ENCODE measurements around the gene PTPRD.

Gene PTPRD

DNA sequence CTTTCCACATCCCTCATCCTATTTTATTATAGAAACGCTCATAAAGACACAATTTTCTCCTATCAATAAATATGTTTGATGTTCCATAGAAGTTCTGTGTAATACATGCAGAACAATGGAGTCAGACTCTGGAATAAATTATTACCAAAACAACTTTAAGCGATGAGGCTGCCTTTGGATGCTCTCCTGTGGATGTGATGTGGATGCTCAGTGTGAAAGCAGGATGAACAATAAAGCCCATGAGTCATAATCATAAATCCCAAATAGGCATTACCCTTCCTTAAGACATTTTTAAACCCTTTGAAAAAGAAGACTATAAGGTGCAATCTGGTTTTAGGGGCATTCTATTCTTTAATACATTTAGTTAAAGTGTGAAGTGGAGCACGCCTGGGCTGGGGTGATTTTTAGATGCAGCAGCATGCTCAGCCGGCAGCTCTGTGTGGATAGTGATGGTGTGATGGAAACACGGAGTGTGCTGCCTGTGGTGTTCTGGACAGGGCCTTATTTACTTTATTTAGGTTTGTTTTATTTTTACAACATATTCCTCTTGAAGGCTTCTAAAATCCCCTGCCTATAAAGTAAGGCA, 991.4 kb downstream of the PTPRD start:
- H3K9ac ChIP-seq (ENCODE audit: insufficient read length) = no peak overlapping the region
- no peaks in the 10 kb centered on the region for H3K36me3 ChIP-seq (ENCODE audit: insufficient read depth, low read length)
- no peaks in the 10 kb centered on the region for H3K9me3 ChIP-seq (ENCODE audit: low read depth, low read length)
- no peak overlapping the region for H3K4me3 ChIP-seq
- H3K27ac ChIP-seq = no peak overlapping the region
- DNase-seq (ENCODE audit: low read depth, low spot score) = no peak
- TF ChIP-seq POLR2AphosphoS5 (IDR thresholded peaks at IDR 0.05; ENCODE audit: borderline replicate concordance, low read depth, low read length) = no peak
- no peak for TF ChIP-seq EZH2 (IDR thresholded peaks at IDR 0.05)
- no peak for TF ChIP-seq FOXP2 (optimal IDR thresholded peaks at IDR 0.05; ENCODE audit: control extremely low read depth, extremely low read length, insufficient read depth)

DNA sequence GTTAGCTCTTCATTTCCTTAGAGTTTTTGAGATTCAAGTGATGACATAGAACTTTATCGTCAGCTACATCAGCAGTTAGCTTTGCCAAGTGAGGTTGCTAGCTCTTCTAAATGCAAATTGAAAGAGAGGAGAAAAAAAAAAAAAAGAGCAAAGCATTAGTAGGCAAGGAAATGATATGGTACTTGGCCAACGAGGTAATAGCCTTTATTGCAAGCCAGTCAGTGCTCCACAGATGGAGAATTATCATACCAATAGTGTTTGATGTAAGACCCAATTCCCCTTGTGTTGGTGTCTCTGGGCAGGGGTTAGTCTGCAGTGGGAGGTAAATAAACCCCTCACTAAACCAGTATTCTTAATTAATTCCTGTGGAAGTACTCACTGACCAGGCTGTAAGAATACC, 992.1 kb downstream of the PTPRD start:
- TF ChIP-seq POLR2AphosphoS5 (IDR thresholded peaks at IDR 0.05; ENCODE audit: borderline replicate concordance, low read depth, low read length) = no peak
- no peak for TF ChIP-seq EZH2 (IDR thresholded peaks at IDR 0.05)
- no peak for TF ChIP-seq FOXP2 (optimal IDR thresholded peaks at IDR 0.05; ENCODE audit: control extremely low read depth, extremely low read length, insufficient read depth)
- no peak overlapping the region for H3K27ac ChIP-seq
- DNase-seq (ENCODE audit: low read depth, low spot score) = no peak

DNA sequence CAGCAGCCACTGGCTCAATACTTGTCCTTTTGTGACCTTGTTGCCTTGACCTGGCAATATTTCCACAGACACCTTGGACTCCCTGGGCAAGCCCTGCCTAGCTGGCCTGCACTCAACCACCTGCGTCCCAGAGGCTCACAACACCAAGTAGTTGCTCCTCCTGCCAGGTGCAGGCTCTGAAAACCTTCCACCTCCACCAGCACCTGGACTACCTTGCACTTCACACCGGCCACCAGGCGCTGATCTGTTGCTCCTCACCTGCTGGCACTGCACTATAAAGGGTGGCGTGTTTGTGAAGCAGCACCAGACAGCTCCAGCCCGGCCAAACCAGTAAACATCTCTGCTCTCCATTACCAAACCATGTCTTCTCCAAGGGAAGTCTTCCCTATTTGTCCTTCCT, 997.7 kb downstream of the PTPRD start:
- TF ChIP-seq POLR2AphosphoS5 (IDR thresholded peaks at IDR 0.05; ENCODE audit: borderline replicate concordance, low read depth, low read length) (no peak), FOXP2 (optimal IDR thresholded peaks at IDR 0.05; ENCODE audit: control extremely low read depth, extremely low read length, insufficient read depth) (no peak), EZH2 (IDR thresholded peaks at IDR 0.05) (no peak)
- no peak for DNase-seq (ENCODE audit: low read depth, low spot score)
- H3K36me3 ChIP-seq (ENCODE audit: insufficient read depth, low read length) = no peaks in the 10 kb centered on the region
- H3K27ac ChIP-seq = no peak overlapping the region
- H3K9me3 ChIP-seq (ENCODE audit: low read depth, low read length) = no peaks in the 10 kb centered on the region
- H3K4me3 ChIP-seq = no peak overlapping the region
- H3K9ac ChIP-seq (ENCODE audit: insufficient read length) = no peak overlapping the region

More for the DNA sequence above, 992.1 kb downstream of the PTPRD start:
- H3K9ac ChIP-seq (ENCODE audit: insufficient read length) = no peak overlapping the region
- no peak overlapping the region for H3K4me3 ChIP-seq
- no peaks in the 10 kb centered on the region for H3K36me3 ChIP-seq (ENCODE audit: insufficient read depth, low read length)
- no peaks in the 10 kb centered on the region for H3K9me3 ChIP-seq (ENCODE audit: low read depth, low read length)

DNA sequence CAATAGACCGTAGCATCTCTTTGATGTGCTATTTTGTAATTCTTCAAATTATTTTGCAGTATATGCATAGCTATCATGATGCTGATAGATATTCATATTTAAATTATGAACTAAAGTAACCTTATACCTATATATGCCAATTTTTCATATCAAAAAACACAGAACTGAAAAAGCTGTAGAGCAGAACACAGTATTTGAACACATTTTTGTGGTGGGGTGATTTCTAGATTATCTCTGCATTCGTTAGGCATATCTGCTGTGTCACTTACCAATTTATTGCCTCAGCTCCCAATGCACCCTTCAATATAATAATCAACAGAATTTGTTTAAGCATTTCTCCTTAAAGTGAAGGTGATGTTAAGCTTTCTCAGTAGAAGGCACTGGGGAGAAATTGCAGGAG, 998.2 kb downstream of the PTPRD start:
- Histone ChIP-seq H3K9me3 (ENCODE audit: low read depth, low read length) (no peaks in the 10 kb centered on the region), H3K36me3 (ENCODE audit: insufficient read depth, low read length) (no peaks in the 10 kb centered on the region), H3K4me3 (no peak overlapping the region), H3K9ac (ENCODE audit: insufficient read length) (no peak overlapping the region), H3K27ac (no peak overlapping the region)
- TF ChIP-seq EZH2 (IDR thresholded peaks at IDR 0.05) = no peak
- TF ChIP-seq FOXP2 (optimal IDR thresholded peaks at IDR 0.05; ENCODE audit: control extremely low read depth, extremely low read length, insufficient read depth) = no peak
- TF ChIP-seq POLR2AphosphoS5 (IDR thresholded peaks at IDR 0.05; ENCODE audit: borderline replicate concordance, low read depth, low read length) = no peak
- no peak for DNase-seq (ENCODE audit: low read depth, low spot score)

DNA sequence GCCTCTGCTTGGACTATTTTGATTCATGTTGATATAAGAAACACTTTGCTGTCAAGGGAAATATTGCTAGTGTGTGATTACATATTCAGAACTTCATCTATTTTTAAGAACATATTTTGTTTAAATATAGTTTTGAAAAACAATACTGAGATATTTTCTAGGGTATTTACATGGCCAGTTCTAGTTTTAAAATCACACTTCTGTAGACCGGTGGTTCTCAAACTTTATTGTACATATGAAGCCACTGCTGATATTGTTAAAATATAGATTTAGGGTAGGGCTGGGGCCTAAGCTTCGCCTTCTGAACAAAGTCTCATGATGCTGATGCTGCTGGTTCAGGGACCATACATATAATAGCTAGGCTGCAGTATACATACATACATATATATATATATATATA, 1000.0 kb downstream of the PTPRD start:
- Histone ChIP-seq H3K9me3 (ENCODE audit: low read depth, low read length) (no peaks in the 10 kb centered on the region), H3K4me3 (no peak overlapping the region), H3K36me3 (ENCODE audit: insufficient read depth, low read length) (no peaks in the 10 kb centered on the region), H3K27ac (no peak overlapping the region), H3K9ac (ENCODE audit: insufficient read length) (no peak overlapping the region)
- DNase-seq (ENCODE audit: low read depth, low spot score) = no peak
- TF ChIP-seq EZH2 (IDR thresholded peaks at IDR 0.05) (no peak), FOXP2 (optimal IDR thresholded peaks at IDR 0.05; ENCODE audit: control extremely low read depth, extremely low read length, insufficient read depth) (no peak), POLR2AphosphoS5 (IDR thresholded peaks at IDR 0.05; ENCODE audit: borderline replicate concordance, low read depth, low read length) (no peak)

DNA sequence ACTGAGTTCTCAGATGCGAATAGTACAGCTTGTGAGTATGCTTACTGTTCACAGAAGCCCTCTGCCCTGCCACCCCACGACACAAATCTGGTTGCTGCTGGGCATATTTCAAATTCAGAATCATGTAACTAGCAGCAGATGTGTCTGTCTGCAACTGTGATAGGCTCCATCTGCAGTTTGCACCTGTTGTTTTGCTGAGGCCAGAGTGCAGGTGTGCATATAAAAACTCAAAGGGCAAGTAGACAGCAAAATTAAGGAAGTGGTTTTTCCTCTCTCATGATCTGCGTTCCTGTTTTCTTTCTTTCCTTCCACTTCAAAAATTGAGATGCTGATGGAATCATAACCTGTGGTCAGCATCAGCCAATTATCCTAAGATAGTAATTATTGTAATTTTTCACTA, 1000.5 kb downstream of the PTPRD start:
- TF ChIP-seq FOXP2 (optimal IDR thresholded peaks at IDR 0.05; ENCODE audit: control extremely low read depth, extremely low read length, insufficient read depth) (no peak), EZH2 (IDR thresholded peaks at IDR 0.05) (no peak), POLR2AphosphoS5 (IDR thresholded peaks at IDR 0.05; ENCODE audit: borderline replicate concordance, low read depth, low read length) (no peak)
- no peak overlapping the region for H3K9ac ChIP-seq (ENCODE audit: insufficient read length)
- H3K9me3 ChIP-seq (ENCODE audit: low read depth, low read length) = no peaks in the 10 kb centered on the region
- no peak overlapping the region for H3K27ac ChIP-seq
- no peak for DNase-seq (ENCODE audit: low read depth, low spot score)
- no peaks in the 10 kb centered on the region for H3K36me3 ChIP-seq (ENCODE audit: insufficient read depth, low read length)
- H3K4me3 ChIP-seq = no peak overlapping the region

DNA sequence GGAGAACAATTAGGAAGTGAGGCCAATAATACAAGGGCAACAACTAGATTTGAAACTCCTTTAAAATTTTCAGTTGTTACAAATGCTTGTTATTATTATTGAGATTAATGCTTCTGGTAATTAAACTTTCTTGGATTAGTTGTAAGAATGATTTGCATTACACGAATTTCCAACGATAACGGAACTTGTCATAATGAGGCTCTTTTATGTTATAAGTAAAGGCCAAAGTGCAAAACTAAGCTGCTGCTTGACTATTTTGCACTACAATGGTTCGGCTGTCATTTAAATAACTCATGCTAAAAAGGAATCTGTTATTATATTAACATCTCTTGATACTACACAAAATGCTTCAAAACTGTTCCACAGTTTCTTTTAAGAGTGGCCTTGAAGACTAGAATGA, 1007.1 kb downstream of the PTPRD start:
- TF ChIP-seq EZH2 (IDR thresholded peaks at IDR 0.05) (no peak), FOXP2 (optimal IDR thresholded peaks at IDR 0.05; ENCODE audit: control extremely low read depth, extremely low read length, insufficient read depth) (no peak), POLR2AphosphoS5 (IDR thresholded peaks at IDR 0.05; ENCODE audit: borderline replicate concordance, low read depth, low read length) (no peak)
- no peak for DNase-seq (ENCODE audit: low read depth, low spot score)
- Histone ChIP-seq H3K27ac (no peak overlapping the region), H3K9ac (ENCODE audit: insufficient read length) (no peak overlapping the region), H3K4me3 (no peak overlapping the region), H3K9me3 (ENCODE audit: low read depth, low read length) (no peaks in the 10 kb centered on the region), H3K36me3 (ENCODE audit: insufficient read depth, low read length) (no peaks in the 10 kb centered on the region)

DNA sequence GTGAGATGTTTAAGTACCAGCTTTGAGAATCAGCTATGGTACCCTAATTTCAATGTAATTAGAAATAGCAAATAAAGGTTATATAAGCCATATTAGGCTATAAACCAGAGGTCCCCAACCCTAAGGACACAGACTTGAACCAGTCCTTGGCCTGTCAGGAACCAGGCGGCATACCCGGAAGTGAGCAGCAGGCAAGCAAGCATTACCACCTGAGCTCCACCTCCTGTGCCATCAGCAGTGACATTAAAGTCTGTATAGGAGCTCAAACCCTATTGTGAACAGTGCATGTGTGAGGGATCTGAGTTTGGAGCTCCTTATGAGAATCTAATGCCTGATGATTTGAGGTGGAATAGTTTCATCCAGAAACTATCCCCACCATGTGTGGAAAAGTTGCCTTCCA, 1009.5 kb downstream of the PTPRD start:
- no peak for DNase-seq (ENCODE audit: low read depth, low spot score)
- Histone ChIP-seq H3K9me3 (ENCODE audit: low read depth, low read length) (no peaks in the 10 kb centered on the region), H3K36me3 (ENCODE audit: insufficient read depth, low read length) (no peaks in the 10 kb centered on the region), H3K9ac (ENCODE audit: insufficient read length) (no peak overlapping the region), H3K4me3 (no peak overlapping the region), H3K27ac (no peak overlapping the region)
- TF ChIP-seq FOXP2 (optimal IDR thresholded peaks at IDR 0.05; ENCODE audit: control extremely low read depth, extremely low read length, insufficient read depth) = no peak
- TF ChIP-seq EZH2 (IDR thresholded peaks at IDR 0.05) = no peak
- TF ChIP-seq POLR2AphosphoS5 (IDR thresholded peaks at IDR 0.05; ENCODE audit: borderline replicate concordance, low read depth, low read length) = no peak

DNA sequence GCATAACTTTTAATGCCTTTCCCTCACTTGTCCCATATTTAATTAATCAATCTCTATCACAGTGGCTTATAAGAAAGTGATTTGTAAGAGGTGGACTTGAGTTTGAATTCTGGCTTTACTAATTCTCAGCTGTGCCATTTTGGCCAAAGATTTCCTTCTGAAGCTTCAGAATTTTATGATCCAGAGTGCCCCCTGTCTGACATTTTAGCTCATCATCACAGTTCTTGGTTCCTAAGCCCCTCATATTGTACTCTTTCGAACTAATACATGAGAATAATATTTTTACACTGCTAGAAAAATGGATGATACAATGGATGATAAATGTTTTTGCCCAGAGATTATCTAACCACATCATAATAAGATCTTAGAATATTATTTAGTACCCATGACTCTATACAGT, 1014.1 kb downstream of the PTPRD start:
- Histone ChIP-seq H3K27ac (no peak overlapping the region), H3K9me3 (ENCODE audit: low read depth, low read length) (no peaks in the 10 kb centered on the region), H3K4me3 (no peak overlapping the region), H3K9ac (ENCODE audit: insufficient read length) (no peak overlapping the region), H3K36me3 (ENCODE audit: insufficient read depth, low read length) (no peaks in the 10 kb centered on the region)
- DNase-seq (ENCODE audit: low read depth, low spot score) = no peak
- TF ChIP-seq FOXP2 (optimal IDR thresholded peaks at IDR 0.05; ENCODE audit: control extremely low read depth, extremely low read length, insufficient read depth) = no peak
- no peak for TF ChIP-seq EZH2 (IDR thresholded peaks at IDR 0.05)
- no peak for TF ChIP-seq POLR2AphosphoS5 (IDR thresholded peaks at IDR 0.05; ENCODE audit: borderline replicate concordance, low read depth, low read length)
